ENCODE data around the gene SACM1L.
"Not testable (repeated sequence)": the region's sequence is repeated elsewhere in the genome, so short reads cannot be mapped to it uniquely, and the experiment has no call there.

Gene SACM1L

DNA sequence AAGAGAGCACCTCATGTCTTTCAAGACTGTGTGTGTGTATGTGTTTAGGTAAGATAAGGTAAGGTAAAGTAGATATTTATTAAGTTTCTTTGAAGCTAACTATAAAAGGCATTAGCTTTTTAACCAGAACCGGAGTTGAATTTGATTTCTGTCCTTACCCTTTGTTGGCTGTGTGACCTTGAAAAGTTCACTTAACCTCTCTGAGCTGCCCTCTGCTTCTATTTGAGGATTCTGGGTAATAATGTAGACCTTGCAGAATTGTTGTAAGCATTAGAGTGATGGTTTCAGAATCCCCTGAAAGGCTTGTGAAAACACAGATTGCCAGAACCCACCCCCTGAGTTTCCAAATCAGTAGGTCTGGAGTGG, 21.6 kb upstream of the SACM1L start:
- DNase-seq: no peak

DNA sequence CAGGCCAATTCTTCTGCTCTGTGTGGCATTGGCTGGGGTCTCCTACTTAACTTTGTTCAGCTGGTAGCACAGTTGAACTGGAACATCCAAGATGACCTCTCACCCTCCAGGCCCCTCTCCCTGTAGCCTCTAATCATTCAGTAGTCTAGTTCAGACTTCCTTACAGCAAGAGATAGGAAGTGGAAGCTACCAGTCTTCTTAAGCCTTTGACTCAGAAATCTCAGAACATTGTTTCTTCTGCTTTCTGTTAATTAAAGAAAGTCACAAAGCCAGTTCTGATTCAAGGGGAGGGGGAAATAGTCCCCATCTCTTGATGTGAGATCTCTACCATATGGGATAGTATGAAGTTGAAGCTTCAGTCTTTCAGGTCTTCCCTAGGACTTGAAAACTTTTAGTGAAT, 18.8 kb upstream of the SACM1L start:
- DNase-seq: no peak

DNA sequence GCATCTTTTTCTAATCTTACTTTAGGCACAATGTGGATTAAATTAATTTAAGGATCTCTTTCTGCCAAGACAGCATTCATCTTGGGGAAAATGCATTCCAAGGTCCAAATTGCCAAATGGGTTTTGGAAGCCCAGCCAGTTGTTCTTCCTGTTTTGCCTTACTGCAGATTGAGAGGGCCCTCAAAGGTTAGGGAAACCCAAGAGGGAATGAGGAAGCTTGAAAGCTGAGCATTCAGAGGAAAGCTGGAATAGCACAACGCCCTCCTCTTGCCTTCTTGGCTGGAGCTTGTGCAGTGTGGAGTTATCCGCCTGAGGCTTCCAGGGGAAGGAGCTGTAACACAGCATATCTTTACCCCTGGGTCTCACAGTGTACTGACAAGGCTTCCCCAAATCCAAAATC, 18.2 kb upstream of the SACM1L start:
- no peak for DNase-seq

DNA sequence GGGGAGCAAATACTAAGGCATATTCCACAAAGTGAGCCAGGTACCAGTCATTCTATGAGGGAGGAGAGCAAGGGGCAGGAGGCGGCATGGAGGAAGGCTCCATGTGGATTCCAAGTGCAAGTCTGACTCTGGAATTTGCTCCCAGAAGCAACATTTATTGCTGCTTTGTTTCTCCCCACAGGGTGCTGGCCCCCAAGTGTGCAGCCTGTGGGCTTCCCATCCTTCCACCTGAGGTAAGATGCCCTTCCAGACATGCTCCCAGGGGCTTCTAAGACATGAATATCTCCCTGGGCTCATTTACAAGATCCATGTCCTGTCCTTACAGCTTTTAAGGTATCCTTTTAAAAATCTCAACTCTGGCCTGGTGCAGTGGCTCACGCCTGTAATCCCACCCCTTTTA, 15.9 kb upstream of the SACM1L start:
- DNase-seq: no peak

DNA sequence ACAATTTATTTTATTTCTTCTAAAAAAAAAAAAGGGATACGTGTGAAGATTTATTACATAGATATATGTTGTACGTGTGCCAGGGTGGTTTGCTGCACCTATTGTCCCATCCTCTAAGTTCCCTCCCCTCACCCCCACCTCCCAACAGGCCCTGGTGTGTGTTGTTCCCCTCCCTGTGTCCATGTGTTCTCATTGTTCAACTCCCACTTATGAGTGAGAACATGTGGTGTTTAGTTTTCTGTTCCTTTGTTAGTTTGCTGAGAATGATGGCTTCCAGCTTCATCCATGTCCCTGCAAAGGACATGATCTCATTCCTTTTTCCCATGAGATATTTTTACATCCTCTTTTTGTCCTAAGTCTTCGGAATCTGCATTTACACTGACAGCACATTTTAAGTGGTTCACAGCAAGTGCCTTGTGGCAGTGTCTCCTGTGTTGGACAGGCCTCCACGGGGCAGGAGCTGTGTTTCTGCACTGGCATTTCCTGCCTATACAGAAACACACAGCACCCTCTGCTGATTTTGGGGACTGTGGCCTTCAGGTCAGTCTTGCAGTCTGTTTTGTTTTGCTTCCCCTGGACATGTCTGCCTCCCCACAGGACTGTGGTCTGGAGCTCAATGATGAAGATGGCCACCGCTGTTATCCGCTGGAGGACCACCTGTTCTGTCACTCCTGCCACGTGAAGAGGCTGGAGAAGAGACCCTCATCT, 12.7 kb upstream of the SACM1L start:
- no peak for DNase-seq

DNA sequence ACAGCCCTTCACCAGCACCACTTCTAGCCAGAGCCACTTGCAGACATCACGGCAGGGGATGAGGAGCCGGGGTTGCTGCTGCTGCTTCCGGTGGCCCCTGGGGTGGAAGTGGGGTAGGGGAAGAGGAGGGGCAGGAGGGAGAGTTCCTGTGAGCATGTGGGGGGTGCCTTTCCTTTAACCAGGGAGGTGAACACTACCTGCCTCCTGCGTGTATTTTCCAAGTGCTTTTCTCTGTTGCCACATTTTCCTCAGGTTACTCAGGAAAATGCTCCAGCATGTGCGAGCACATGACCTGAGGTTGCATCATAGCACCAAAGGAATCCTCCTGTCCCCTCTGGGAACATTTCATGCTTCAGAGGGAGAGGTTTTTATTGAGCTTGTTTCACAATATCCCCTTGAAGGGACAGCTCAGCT, 12.2 kb upstream of the SACM1L start:
- no peak for DNase-seq

DNA sequence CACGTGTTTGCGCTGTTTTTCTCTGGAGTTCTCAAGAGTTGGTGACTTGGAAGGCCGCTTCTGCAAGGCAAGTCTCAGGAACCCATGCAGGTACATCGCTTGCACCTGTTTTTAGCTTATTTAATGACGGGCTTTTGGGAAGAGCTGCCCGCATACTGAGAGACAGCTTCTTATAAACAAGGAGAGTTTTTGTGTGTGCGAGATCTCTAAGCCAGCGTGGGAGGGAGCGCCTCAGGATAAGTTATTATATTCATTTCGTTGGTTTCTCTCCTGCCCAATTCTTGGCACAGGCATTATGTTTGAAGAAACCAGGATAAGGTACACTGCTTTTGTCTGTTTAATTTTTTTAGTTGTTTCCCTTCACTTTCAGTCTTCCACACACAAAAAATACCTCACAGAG, 11.4 kb upstream of the SACM1L start:
- no peak for DNase-seq

DNA sequence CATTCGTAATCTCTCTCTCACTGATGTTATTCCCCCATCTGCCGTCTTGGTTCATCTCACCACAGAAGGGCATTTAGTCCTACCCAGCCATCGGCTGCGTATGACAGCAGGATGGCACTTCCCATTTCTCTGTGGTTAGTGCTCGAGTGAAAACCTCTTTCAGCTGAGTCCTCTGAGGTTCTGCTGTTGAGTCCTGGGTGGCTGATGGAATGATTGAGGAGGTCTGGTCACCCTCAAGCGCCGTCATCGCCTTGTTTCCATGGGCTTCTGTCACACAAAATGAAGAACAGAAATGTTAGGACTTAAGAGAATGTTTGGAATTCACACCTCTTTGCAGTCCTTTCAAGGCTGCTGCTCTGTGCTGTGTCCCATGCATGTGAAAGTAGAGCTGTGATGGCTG, 9.4 kb upstream of the SACM1L start:
- no peak for DNase-seq

DNA sequence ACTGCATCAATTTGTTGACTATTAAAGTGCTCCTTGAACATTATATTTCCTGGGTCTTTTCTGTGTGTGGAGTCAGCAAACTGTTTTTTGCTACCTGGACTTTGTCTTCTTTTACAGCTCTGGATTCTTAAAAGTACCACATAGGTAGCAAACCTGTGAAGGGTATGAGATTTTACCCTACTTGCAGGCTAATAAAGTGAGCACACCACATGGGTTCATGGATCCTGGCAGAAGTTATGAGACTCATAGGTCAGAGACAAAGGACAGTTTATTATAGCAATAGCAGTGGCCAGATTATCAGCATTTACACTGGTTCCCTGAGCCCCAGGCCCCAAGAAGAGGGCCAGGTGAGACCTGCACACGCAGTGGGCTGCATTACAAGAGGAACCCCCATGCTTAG, 8.0 kb upstream of the SACM1L start:
- DNase-seq: no peak

DNA sequence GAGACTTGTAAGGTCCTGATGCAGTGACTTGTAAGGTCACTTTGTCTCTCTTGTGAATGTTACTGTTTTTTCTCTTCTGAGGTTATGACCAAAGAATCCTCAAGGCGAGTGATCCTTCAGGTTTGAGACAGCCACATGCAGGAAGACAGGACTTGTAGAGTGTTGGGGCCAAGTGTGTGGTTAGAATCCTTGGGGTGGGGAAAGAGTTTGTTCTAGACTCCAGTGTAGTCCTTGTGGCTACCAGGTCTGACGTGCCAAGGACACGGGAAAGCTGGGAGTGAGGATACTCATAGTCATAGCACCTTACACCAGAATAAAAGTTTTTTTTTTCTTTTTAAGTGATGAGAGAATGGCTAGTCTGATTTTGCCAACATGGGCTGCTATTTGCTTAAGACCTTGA, 7.3 kb upstream of the SACM1L start:
- no peak for DNase-seq

DNA sequence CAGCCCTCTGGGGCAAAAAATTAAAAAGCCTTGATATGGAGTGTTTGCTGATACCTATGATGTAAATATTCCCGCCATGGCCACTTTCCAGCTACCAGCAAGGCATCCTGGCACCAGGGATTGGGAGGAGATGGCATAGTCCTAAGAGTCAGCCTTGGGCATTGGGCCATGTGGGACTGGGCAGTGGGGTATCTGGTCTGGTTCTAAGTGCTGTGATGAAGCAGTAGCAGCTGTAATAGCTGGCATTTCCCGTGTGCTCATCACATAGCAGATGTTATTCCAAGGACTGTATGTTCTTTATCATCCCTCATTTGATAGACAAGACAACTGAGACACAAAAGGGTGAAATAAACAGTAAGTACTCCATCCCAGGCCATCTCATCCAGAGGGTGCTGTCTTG, 6.9 kb upstream of the SACM1L start:
- DNase-seq: no peak

DNA sequence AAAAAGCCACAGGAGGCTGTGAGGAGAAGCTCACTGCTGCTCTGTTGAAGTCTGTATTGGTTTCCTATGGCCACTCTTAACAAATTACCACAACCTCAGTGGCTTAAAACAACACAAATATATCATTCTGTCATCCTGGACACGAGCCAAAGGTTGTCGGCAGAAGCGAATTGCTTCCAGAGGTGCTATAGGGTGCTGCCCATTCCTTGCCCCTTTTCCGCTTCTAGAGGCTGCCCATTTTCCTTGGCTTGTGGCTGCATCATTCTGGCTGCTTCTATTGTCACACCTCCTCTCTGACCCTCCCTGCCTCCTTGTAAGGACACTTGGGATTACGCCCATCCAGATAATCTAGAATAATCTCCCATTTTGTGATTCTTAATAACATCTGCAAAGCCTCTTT, 6.4 kb upstream of the SACM1L start:
- DNase-seq: no peak

DNA sequence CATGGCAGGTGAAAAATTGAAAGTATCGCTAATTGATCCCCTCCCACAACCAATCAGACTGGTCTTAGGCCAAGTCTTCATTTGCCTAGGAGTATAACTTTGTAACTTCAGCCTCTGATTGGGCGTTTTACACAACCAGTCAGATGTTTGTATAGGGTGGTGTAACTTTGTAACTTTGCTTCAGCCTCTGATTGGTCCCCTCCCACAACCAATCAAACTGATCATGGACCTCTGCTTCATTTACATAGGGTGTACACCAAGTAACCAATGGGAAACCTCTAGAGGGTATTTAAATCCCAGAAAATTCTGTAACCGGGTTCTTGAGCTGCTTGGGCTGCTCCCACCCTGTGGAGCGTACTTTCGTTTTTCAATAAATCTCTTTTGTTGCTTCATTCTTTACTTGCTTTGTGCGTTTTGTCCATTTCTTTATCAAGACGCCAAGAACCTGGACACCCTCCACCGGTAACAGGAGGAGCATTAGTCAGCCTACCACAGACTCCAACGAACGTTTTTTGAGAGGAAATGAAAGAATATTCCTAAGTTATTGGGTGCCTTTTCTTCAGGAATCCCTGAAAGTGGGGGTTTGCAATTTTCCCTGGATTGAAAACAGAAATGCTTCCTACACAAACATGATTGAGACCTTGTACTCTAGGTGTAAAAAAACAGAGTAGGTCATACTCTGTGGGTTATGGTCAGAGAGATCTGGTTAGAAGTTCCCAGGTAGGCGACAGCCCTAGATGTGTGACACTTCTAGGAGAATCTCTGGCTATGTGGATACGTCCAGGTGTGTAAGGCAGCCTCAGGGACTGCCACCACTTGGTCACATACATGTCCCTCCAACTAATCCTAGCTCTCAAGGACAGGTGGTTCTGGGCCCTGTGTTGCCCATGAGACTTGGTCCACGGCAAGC, 5.5 kb upstream of the SACM1L start:
- DNase-seq: no peak

DNA sequence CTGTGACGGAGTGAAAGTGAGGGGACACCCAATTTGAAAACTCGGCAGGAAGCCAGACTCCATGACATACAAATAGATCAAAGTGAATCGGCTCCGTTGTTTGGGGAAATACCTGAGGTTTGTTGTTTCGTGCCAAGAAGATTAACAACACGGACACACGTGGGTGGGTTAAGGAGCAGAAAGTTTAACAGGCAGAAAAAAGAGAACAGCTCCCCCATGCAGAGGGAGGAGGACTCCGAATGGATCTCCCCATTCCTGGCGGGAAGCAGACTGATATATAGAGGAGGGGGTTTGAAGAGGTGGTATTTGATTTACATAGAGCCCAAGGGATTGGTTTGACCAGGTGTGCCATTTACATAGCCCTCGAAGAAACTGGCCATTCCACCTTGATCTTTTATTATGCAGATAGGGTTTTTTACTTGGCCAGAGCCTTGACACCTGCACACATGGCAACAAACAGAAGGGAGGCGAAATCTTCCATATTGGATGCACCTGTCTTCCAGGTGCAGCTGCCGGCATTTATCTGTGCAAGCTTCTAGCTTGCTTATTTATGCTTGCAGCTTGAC, 4.8 kb upstream of the SACM1L start:
- DNase-seq: no peak

DNA sequence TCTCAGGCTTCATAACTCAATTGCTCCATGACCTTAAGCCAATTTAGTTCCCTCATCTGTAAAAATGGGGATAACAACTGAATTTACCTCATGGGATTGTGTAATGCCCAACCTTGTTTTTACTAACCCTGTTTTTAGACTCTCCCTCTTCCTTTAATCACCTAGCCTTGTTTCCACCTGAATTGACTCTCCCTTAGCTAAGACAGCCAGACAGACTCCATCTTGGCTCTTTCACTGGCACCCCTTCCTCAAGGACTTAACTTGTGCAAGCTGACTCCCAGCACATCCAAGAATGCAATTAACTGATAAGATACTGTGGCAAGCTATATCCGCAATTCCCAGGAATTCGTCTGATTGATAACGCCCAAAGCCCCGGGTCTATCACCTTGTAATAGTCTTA, 3.5 kb upstream of the SACM1L start:
- DNase-seq: not testable (repeated sequence)

DNA sequence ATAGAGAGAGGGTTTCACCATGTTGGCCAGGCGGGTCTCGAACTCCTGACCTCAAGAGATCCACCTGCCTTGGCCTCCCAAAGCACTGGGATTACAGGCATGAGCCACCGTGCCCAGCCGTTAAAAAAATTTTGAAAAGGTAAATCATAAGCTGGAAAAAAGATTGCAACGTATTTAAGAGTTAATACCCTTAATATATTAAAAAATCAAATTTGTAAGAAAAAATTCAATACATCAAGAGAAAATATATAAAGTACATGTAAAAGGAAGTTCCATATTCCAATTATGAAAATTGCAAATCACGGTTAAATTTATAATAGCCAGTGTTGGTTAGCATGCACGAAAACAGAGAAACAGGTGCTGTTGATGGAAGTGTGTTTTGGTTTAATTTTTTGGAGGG, 2.3 kb upstream of the SACM1L start:
- DNase-seq: no peak

DNA sequence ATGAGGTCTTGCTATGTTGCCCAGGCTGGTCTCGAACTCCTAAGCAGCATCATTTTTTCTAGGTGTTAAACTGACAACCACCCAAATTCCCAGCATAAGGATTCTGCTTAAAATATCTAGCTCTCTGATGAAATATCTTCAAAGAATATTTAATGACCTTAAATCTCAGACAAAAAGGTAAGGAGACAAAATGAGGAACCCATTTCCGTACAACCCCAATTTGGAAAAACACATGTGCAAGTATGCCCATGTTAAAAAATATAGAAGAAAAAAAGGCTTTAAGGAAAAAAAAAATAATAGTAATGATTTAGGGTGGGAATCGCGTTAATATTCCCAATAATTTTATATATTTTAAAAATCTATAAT, 1.4 kb upstream of the SACM1L start:
- no peak for DNase-seq

DNA sequence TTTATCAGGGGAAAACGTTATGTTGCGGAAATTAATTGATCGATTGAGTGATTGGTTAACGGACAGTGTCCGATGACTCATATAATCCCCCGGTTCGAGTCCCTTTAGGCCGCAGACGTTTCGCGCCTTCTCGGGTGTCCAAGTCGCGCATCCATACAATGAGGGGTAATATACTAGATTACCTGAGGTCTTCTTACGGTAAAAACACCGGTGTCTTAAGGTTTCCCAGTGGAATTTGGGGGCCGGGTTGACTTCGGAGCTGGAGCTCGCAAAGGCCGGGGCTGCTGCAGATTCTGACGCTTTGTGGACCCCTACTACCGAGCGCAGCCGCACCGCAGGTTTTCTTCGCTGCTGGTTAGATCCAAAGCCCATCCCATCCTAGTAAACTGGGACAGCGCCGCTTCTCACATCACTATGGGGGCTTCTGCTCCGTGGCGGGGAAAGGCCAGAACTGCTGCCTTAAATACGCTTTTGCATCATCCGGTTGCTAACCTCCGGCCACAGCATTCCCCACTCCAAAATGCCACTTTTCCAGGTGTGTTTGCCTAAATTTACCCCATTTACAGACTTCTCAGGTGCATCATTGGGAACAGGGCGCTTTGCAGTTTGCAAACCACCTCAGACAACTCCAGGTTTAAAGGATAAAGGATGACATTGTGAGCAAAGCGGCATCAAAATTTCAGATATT, 858 bp upstream of the SACM1L start:
- DNase-seq: peak; percentile 31

DNA sequence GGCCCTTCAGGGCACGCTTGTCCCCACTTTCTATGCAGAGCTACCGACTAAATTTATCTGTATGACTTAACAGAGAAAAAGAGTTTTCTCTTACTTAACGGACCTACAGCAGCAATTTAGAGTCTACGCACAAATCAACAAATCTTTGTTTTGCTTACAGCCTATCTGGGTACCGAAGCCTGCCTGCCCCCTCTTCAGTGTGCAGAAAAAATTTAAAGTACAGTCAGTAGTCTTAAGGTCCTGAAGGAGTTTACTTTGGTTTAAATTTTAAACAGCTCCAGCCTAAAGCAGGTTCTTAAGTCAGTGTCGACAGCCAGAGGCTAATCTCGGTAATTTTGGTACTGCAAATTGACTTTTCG, 570 bp downstream of the SACM1L start:
- no peak for DNase-seq

DNA sequence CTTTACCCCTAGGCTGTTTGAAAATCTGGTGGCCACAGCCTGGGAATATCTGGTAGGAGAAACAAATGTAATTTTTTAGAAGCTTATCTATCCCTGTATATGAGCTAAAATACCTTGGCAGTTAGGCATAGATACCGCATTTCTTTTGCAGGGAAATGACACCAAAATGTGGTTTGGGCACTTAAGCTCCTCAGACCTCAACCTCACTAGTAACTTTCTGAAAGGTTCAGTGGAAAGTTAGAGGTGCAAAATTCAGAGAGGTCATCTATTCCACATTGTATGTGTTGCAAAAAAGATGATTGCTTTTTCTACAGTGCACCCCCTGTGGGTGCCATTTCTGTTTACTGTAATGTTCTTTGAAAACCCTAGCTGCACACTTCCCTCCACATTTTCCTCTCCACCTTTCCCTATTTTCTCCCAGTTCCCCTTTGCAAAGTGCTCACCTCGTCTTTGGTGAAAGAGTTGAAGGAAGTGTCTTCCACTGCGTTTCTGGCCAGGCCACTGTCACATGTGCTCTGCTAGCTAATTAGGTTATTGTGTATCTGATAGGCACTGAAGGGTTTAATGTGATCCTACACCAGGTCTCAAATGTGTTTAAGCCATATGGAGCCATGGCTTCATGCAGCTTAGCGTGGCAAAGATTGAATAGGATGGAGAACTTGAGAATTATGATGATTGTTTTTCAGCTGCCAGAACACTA, 1.3 kb downstream of the SACM1L start:
- DNase-seq: no peak

DNA sequence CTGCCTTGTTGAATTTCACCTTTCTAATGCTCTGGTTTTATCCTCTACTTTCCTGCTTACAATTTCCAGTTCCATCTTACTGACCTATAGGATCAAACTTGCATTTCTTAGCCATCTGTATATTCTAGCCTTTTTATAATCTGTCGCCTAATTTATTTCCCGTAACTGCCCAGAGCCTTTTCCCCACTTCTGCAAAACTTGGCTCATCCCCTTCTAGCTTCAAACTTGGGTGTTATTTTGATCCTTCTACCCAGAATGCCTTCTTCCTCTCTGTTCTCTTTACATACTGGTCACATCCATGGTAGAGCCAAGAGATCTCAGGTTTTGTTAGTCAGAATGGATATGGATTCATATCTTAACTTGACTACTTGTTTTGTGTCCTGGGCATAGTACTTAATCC, 2.6 kb downstream of the SACM1L start:
- DNase-seq: no peak

DNA sequence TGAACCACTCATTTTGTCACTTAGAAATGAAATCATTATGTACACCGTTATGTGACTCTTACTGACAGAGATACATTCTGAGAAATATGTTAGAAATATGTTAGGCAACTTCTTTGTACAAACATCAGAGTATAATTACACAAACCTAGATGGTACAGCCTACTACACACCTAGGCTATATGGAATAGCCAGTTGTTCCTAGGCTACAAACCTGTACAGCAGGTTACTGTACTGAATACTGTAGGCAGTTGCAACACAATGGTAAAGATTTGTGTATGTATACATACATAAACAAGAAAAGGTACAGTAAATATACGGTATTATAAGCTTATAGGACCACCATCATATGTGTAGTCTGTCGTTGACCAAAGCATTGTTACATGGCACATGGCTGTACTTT, 3.7 kb downstream of the SACM1L start:
- no peak for DNase-seq

DNA sequence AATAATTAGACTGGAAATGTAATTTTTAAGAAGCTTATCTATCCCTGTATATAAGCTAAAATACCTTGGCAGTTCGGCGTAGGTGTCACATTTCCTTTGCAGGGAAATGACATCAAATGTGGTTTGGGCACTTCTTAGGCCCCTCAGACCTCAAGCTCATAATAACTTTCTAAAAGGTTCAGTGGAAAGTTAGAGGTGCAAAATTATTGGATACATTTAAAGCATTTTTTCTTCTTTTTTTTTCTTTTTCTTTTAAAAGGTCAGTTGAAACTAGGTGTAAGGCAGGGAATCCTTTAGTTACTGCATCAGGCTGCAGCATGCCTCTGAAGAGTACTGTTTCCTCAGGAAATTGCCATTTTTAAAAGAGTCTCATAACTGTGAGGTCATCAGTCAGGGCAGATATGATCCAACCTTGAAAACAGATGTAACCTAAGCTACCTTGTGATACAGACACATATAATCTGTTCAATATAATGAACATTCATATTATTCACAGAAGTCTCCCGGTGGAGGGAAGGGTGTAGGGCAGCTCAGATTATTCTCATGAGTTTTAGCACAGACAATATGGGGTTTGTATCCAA, 4.8 kb downstream of the SACM1L start:
- no peak for DNase-seq

Data from DMS79 treated with DMSO at 0.1 percent for 48 hours (cell line).